OCI-LY7 (cell line): ENCODE results near the gene INS.

ENCODE experiments used
- CTCF ChIP-seq: fragments of 200-600 bp; sonication (generic); conservative IDR thresholded peaks from 2 replicates; pipeline ENCODE4 v1.5.1; 2014; ENCODE audit warnings: mild to moderate bottlenecking, antibody characterized with exemption, low read length, moderate library complexity, mixed read lengths
- EZH2phosphoT487 ChIP-seq: fragments of 200-600 bp; sonication (generic); IDR thresholded peaks from 2 replicates; pipeline ENCODE4 v1.6.1; 2018; ENCODE audit warnings: low read depth, borderline replicate concordance, mild to moderate bottlenecking, mixed run types, antibody characterized with exemption, low read length, moderate library complexity, mixed read lengths

- TF ChIP-seq CTCF (no peak), EZH2phosphoT487 (no peak)
Observed at GRCh38 chr11:2114430-2115241, 46.4 kb downstream of the INS start.
